ENCODE data around the gene SAE1.

SAE1 gene

GRCh38 chr19:47200530-47200929 is 69.9 kb downstream of the SAE1 start:
- Histone ChIP-seq H3K9me3 (ENCODE audit: low read length) (no peaks in the 10 kb centered on the region), H3K27me3 (ENCODE audit: control insufficient read depth in 1 of 2, insufficient read depth in 2 of 2, low read length in 2 of 2) (no peaks in the 10 kb centered on the region), H3K4me3 (ENCODE audit: low read depth in 1 of 2, low read length in 2 of 2) (no peak overlapping the region), H3K9ac (ENCODE audit: low read length) (no peak overlapping the region), H3K4me1 (ENCODE audit: insufficient read depth, low read length) (peaks cover 7% of the 10 kb centered on the region), H3K36me3 (ENCODE audit: insufficient read depth, low read length) (peaks cover 34% of the 10 kb centered on the region), H3K27ac (ENCODE audit: low read depth, low read length) (no peak overlapping the region)

GRCh38 chr19:47203254-47203653 is 72.6 kb downstream of the SAE1 start:
- H3K9me3 ChIP-seq (ENCODE audit: low read length): no peaks in the 10 kb centered on the region
- no peak overlapping the region for H3K27ac ChIP-seq (ENCODE audit: low read depth, low read length)
- no peak overlapping the region for H3K9ac ChIP-seq (ENCODE audit: low read length)
- H3K4me3 ChIP-seq (ENCODE audit: low read depth in 1 of 2, low read length in 2 of 2): no peak overlapping the region
- peaks cover 7% of the 10 kb centered on the region for H3K4me1 ChIP-seq (ENCODE audit: insufficient read depth, low read length)
- H3K27me3 ChIP-seq (ENCODE audit: control insufficient read depth in 1 of 2, insufficient read depth in 2 of 2, low read length in 2 of 2): no peaks in the 10 kb centered on the region
- H3K36me3 ChIP-seq (ENCODE audit: insufficient read depth, low read length): peaks cover 39% of the 10 kb centered on the region

GRCh38 chr19:47209319-47210179 is 78.9 kb downstream of the SAE1 start:
- Histone ChIP-seq H3K27ac (ENCODE audit: low read depth, low read length) (no peak overlapping the region), H3K4me3 (ENCODE audit: low read depth in 1 of 2, low read length in 2 of 2) (no peak overlapping the region), H3K36me3 (ENCODE audit: insufficient read depth, low read length) (peaks cover 51% of the 10 kb centered on the region), H3K9me3 (ENCODE audit: low read length) (no peaks in the 10 kb centered on the region), H3K27me3 (ENCODE audit: control insufficient read depth in 1 of 2, insufficient read depth in 2 of 2, low read length in 2 of 2) (no peaks in the 10 kb centered on the region), H3K9ac (ENCODE audit: low read length) (no peak overlapping the region), H3K4me1 (ENCODE audit: insufficient read depth, low read length) (peaks cover 7% of the 10 kb centered on the region)

GRCh38 chr19:47210180-47210490 is 79.5 kb downstream of the SAE1 start:
- Histone ChIP-seq H3K36me3 (ENCODE audit: insufficient read depth, low read length) (peaks cover 45% of the 10 kb centered on the region), H3K27ac (ENCODE audit: low read depth, low read length) (no peak overlapping the region), H3K9ac (ENCODE audit: low read length) (no peak overlapping the region), H3K4me1 (ENCODE audit: insufficient read depth, low read length) (peaks cover 7% of the 10 kb centered on the region), H3K4me3 (ENCODE audit: low read depth in 1 of 2, low read length in 2 of 2) (no peak overlapping the region), H3K9me3 (ENCODE audit: low read length) (no peaks in the 10 kb centered on the region), H3K27me3 (ENCODE audit: control insufficient read depth in 1 of 2, insufficient read depth in 2 of 2, low read length in 2 of 2) (no peaks in the 10 kb centered on the region)

- no peak overlapping the region for H3K9ac ChIP-seq (ENCODE audit: low read length)
- H3K27ac ChIP-seq (ENCODE audit: low read depth, low read length): no peak overlapping the region
- peaks cover 38% of the 10 kb centered on the region for H3K36me3 ChIP-seq (ENCODE audit: insufficient read depth, low read length)
Measured at GRCh38 chr19:47210689-47211316, 80.2 kb downstream of the SAE1 start.

GRCh38 chr19:47215581-47215980 is 84.9 kb downstream of the SAE1 start:
- peaks cover 8% of the 10 kb centered on the region for H3K36me3 ChIP-seq (ENCODE audit: insufficient read depth, low read length)
- H3K9me3 ChIP-seq (ENCODE audit: low read length): no peaks in the 10 kb centered on the region
- no peaks in the 10 kb centered on the region for H3K27me3 ChIP-seq (ENCODE audit: control insufficient read depth in 1 of 2, insufficient read depth in 2 of 2, low read length in 2 of 2)
- no peak overlapping the region for H3K27ac ChIP-seq (ENCODE audit: low read depth, low read length)
- H3K4me1 ChIP-seq (ENCODE audit: insufficient read depth, low read length): peaks cover 4% of the 10 kb centered on the region
- no peak overlapping the region for H3K4me3 ChIP-seq (ENCODE audit: low read depth in 1 of 2, low read length in 2 of 2)
- no peak overlapping the region for H3K9ac ChIP-seq (ENCODE audit: low read length)

More at GRCh38 chr19:47210689-47211316, 80.2 kb downstream of the SAE1 start:
- no peaks in the 10 kb centered on the region for H3K27me3 ChIP-seq (ENCODE audit: control insufficient read depth in 1 of 2, insufficient read depth in 2 of 2, low read length in 2 of 2)
- H3K9me3 ChIP-seq (ENCODE audit: low read length): no peaks in the 10 kb centered on the region
- H3K4me1 ChIP-seq (ENCODE audit: insufficient read depth, low read length): peaks cover 7% of the 10 kb centered on the region
- H3K4me3 ChIP-seq (ENCODE audit: low read depth in 1 of 2, low read length in 2 of 2): no peak overlapping the region

- H3K9me3 ChIP-seq (ENCODE audit: low read length): no peaks in the 10 kb centered on the region
- no peak overlapping the region for H3K9ac ChIP-seq (ENCODE audit: low read length)
- no peak overlapping the region for H3K4me3 ChIP-seq (ENCODE audit: low read depth in 1 of 2, low read length in 2 of 2)
- H3K27ac ChIP-seq (ENCODE audit: low read depth, low read length): no peak overlapping the region
- H3K4me1 ChIP-seq (ENCODE audit: insufficient read depth, low read length): peaks cover 6% of the 10 kb centered on the region
- peaks cover 21% of the 10 kb centered on the region for H3K36me3 ChIP-seq (ENCODE audit: insufficient read depth, low read length)
- H3K27me3 ChIP-seq (ENCODE audit: control insufficient read depth in 1 of 2, insufficient read depth in 2 of 2, low read length in 2 of 2): no peaks in the 10 kb centered on the region
Measured at GRCh38 chr19:47221080-47221841, 90.6 kb downstream of the SAE1 start.

GRCh38 chr19:47221890-47222289 is 91.3 kb downstream of the SAE1 start:
- H3K9me3 ChIP-seq (ENCODE audit: low read length): no peaks in the 10 kb centered on the region
- H3K27me3 ChIP-seq (ENCODE audit: control insufficient read depth in 1 of 2, insufficient read depth in 2 of 2, low read length in 2 of 2): no peaks in the 10 kb centered on the region
- H3K36me3 ChIP-seq (ENCODE audit: insufficient read depth, low read length): peaks cover 21% of the 10 kb centered on the region
- H3K4me3 ChIP-seq (ENCODE audit: low read depth in 1 of 2, low read length in 2 of 2): no peak overlapping the region
- H3K9ac ChIP-seq (ENCODE audit: low read length): no peak overlapping the region
- H3K4me1 ChIP-seq (ENCODE audit: insufficient read depth, low read length): peaks cover 10% of the 10 kb centered on the region
- no peak overlapping the region for H3K27ac ChIP-seq (ENCODE audit: low read depth, low read length)

- Histone ChIP-seq H3K4me3 (ENCODE audit: low read depth in 1 of 2, low read length in 2 of 2) (peak overlapping the region; percentile 74 to 99), H3K9ac (ENCODE audit: low read length) (no peak overlapping the region), H3K27me3 (ENCODE audit: control insufficient read depth in 1 of 2, insufficient read depth in 2 of 2, low read length in 2 of 2) (no peaks in the 10 kb centered on the region), H3K36me3 (ENCODE audit: insufficient read depth, low read length) (peaks cover 9% of the 10 kb centered on the region), H3K9me3 (ENCODE audit: low read length) (no peaks in the 10 kb centered on the region), H3K4me1 (ENCODE audit: insufficient read depth, low read length) (peaks cover 36% of the 10 kb centered on the region), H3K27ac (ENCODE audit: low read depth, low read length) (peak overlapping the region; percentile 100)
Measured at GRCh38 chr19:47225746-47226425, 95.3 kb downstream of the SAE1 start.

GRCh38 chr19:47226426-47227351 is 96.1 kb downstream of the SAE1 start:
- peak overlapping the region; percentile 100 for H3K27ac ChIP-seq (ENCODE audit: low read depth, low read length)
- peak overlapping the region; percentile 74 to 99 for H3K4me3 ChIP-seq (ENCODE audit: low read depth in 1 of 2, low read length in 2 of 2)
- peak overlapping the region; percentile 71 for H3K9ac ChIP-seq (ENCODE audit: low read length)
- peaks cover 40% of the 10 kb centered on the region for H3K4me1 ChIP-seq (ENCODE audit: insufficient read depth, low read length)
- no peaks in the 10 kb centered on the region for H3K27me3 ChIP-seq (ENCODE audit: control insufficient read depth in 1 of 2, insufficient read depth in 2 of 2, low read length in 2 of 2)
- peaks cover 5% of the 10 kb centered on the region for H3K36me3 ChIP-seq (ENCODE audit: insufficient read depth, low read length)
- no peaks in the 10 kb centered on the region for H3K9me3 ChIP-seq (ENCODE audit: low read length)
